Neural progenitor cell (in vitro differentiated cells): ENCODE data around the gene ELP5. TPM values are rescaled to one million over a fixed set of nuclear protein-coding genes. Genes with fewer than 3 reads are reported as not detected.

Source experiments
- DNase-seq: peaks from one replicate; pipeline ENCODE4 v3.0.0-alpha.2; 2016; ENCODE audit warnings: low spot score
- H2AFZ ChIP-seq: fragments of 200-600 bp; sonication (generic); replicated peaks from 2 replicates; pipeline ENCODE4 v1.6.1; 2016; ENCODE audit warnings: antibody characterized with exemption
- H3F3A ChIP-seq: fragments of 200-600 bp; sonication (generic); 2 replicates; pipeline ENCODE4 v1.6.1; 2016; ENCODE audit warnings: antibody characterized with exemption, low read depth
- H3K27ac ChIP-seq: fragments of 200-600 bp; sonication (generic); 2 replicates; pipeline ENCODE4 v1.5.1; 2016; ENCODE audit warnings: mild to moderate bottlenecking
- H3K27me3 ChIP-seq: fragments of 200-600 bp; sonication (generic); 2 replicates; pipeline ENCODE4 v1.6.1; 2016; ENCODE audit warnings: mild to moderate bottlenecking, moderate library complexity
- H3K36me3 ChIP-seq: fragments of 200-600 bp; sonication (generic); 2 replicates; pipeline ENCODE4 v1.5.1; 2016
- H3K4me1 ChIP-seq: fragments of 200-600 bp; sonication (generic); 2 replicates; pipeline ENCODE4 v1.6.1; 2016; ENCODE audit warnings: mixed run types
- H3K4me2 ChIP-seq: fragments of 200-600 bp; sonication (generic); 2 replicates; pipeline ENCODE4 v1.6.1; 2016
- H3K4me3 ChIP-seq: fragments of 200-600 bp; sonication (generic); 2 replicates; pipeline ENCODE4 v1.5.1; 2016
- H3K79me2 ChIP-seq: fragments of 200-600 bp; sonication (generic); 2 replicates; pipeline ENCODE4 v1.6.1; 2016; ENCODE audit warnings: low read depth
- H3K9ac ChIP-seq: fragments of 200-600 bp; sonication (generic); 2 replicates; pipeline ENCODE4 v1.6.1; 2016
- H3K9me3 ChIP-seq: fragments of 200-600 bp; sonication (generic); 2 replicates; pipeline ENCODE4 v1.5.1; 2016; ENCODE audit warnings: low read depth
- H4K20me1 ChIP-seq: fragments of 200-600 bp; sonication (generic); 2 replicates; pipeline ENCODE4 v1.6.1; 2016; ENCODE audit warnings: low read depth
- H3K27ac Mint-ChIP-seq: 3 replicates; pipeline ENCODE4 v1.8.0; 2021; ENCODE audit warnings: mixed read lengths
- H3K27me3 Mint-ChIP-seq: 2 replicates; pipeline ENCODE4 v1.8.0; 2022; ENCODE audit warnings: low read depth, mild to moderate bottlenecking, inconsistent platforms, moderate library complexity, mixed read lengths; ENCODE audit not compliant: insufficient read depth
- H3K36me3 Mint-ChIP-seq: 3 replicates; pipeline ENCODE4 v1.8.0; 2021; ENCODE audit warnings: mixed read lengths
- H3K4me1 Mint-ChIP-seq: 3 replicates; pipeline ENCODE4 v1.8.0; 2021; ENCODE audit warnings: mixed read lengths
- H3K4me3 Mint-ChIP-seq: 3 replicates; pipeline ENCODE4 v1.8.0; 2021; ENCODE audit warnings: mild to moderate bottlenecking, moderate library complexity, mixed read lengths
- H3K9me3 Mint-ChIP-seq: 3 replicates; pipeline ENCODE4 v1.8.0; 2020; ENCODE audit warnings: mixed read lengths
- CTCF ChIP-seq: fragments of 200-600 bp; sonication (generic); IDR thresholded peaks from 2 replicates; pipeline ENCODE4 v1.5.1; 2017; ENCODE audit warnings: antibody characterized with exemption, mild to moderate bottlenecking
- EZH2 ChIP-seq: fragments of 200-600 bp; sonication (generic); IDR thresholded peaks from 2 replicates; pipeline ENCODE4 v1.6.1; 2017; ENCODE audit warnings: antibody characterized with exemption, mild to moderate bottlenecking, moderate library complexity
- EZH2phosphoT487 ChIP-seq: fragments of 200-600 bp; sonication (generic); IDR thresholded peaks from 2 replicates; pipeline ENCODE4 v1.6.1; 2017; ENCODE audit warnings: antibody characterized with exemption
- total RNA-seq: library from RNA; depleted of rRNA; stranded (reverse); fragments of >200 nt; gene quantifications from 2 replicates; pipeline ENCODE4 v1.2.3, GENCODE V29; 2015; ENCODE audit warnings: low replicate concordance

ELP5 gene
- total RNA-seq, 1 donor from 2014 or later: 17.5 TPM

- Histone ChIP-seq H3K9me3 (no peaks in the 10 kb centered on the region), H3K36me3 (no peaks in the 10 kb centered on the region), H3K27me3 (no peaks in the 10 kb centered on the region), H3K27ac (peak overlapping the region; percentile 64), H3K79me2 (peaks cover 76% of the 10 kb centered on the region), H3K9ac (peak overlapping the region; percentile 86), H3K4me2 (peak overlapping the region; percentile 74), H2AFZ (no peak overlapping the region), H4K20me1 (peaks cover 28% of the 10 kb centered on the region), H3K4me3 (peak overlapping the region; percentile 99), H3F3A (peaks cover 73% of the 10 kb centered on the region), H3K4me1 (peaks cover 18% of the 10 kb centered on the region)
- Mint-ChIP-seq H3K9me3 (no peaks in the 10 kb centered on the region), H3K4me3 (peak overlapping the region; percentile 99), H3K27me3 (peaks cover 13% of the 10 kb centered on the region), H3K4me1 (peaks cover 53% of the 10 kb centered on the region), H3K27ac (peak overlapping the region; percentile 94), H3K36me3 (peaks cover 25% of the 10 kb centered on the region)
- peak; percentile 40 for DNase-seq
- TF ChIP-seq EZH2 (no peak), EZH2phosphoT487 (no peak), CTCF (no peak)
Measured at GRCh38 chr17:7238420-7239090, 13.5 kb upstream of the ELP5 start.

GRCh38 chr17:7239091-7240027 is 12.7 kb upstream of the ELP5 start, which contains the start of gene PHF23:
PHF23 (minus strand) TSS chr17:7239457; CDS start chr17:7239279, 178 bp downstream.
- H3K9me3 Mint-ChIP-seq: no peaks in the 10 kb centered on the region
- Histone ChIP-seq H3K9me3 (no peaks in the 10 kb centered on the region), H3F3A (peaks cover 74% of the 10 kb centered on the region), H3K4me2 (peak within 1 kb of the TSS; percentile 83), H3K4me3 (peak within 1 kb of the TSS; percentile 99), H2AFZ (no peak within 1 kb of the TSS), H3K79me2 (peaks cover 69% of the 10 kb centered on the region), H3K4me1 (peaks cover 18% of the 10 kb centered on the region), H3K27me3 (no peaks in the 10 kb centered on the region), H3K9ac (peak within 1 kb of the TSS; percentile 86), H3K27ac (peak within 1 kb of the TSS; percentile 64), H3K36me3 (no peaks in the 10 kb centered on the region), H4K20me1 (peaks cover 28% of the 10 kb centered on the region)
- H3K4me1 Mint-ChIP-seq: peaks cover 50% of the 10 kb centered on the region
- H3K27ac Mint-ChIP-seq: peak within 1 kb of the TSS; percentile 94
- peak within 1 kb of the TSS; percentile 99 for H3K4me3 Mint-ChIP-seq
- peak; percentile 100 for DNase-seq
- peaks cover 10% of the 10 kb centered on the region for H3K27me3 Mint-ChIP-seq
- peaks cover 24% of the 10 kb centered on the region for H3K36me3 Mint-ChIP-seq
- TF ChIP-seq EZH2 (no peak), CTCF (no peak), EZH2phosphoT487 (no peak)

GRCh38 chr17:7240375-7240774 is 11.6 kb upstream of the ELP5 start:
- Mint-ChIP-seq H3K36me3 (peaks cover 28% of the 10 kb centered on the region), H3K9me3 (no peaks in the 10 kb centered on the region), H3K4me1 (peaks cover 45% of the 10 kb centered on the region), H3K27me3 (peaks cover 7% of the 10 kb centered on the region), H3K4me3 (peak overlapping the region; percentile 99), H3K27ac (no peak overlapping the region)
- peaks cover 22% of the 10 kb centered on the region for H4K20me1 ChIP-seq
- TF ChIP-seq CTCF (no peak), EZH2 (no peak), EZH2phosphoT487 (no peak)
- peaks cover 18% of the 10 kb centered on the region for H3K4me1 ChIP-seq
- no peak for DNase-seq
- H3K9me3 ChIP-seq: no peaks in the 10 kb centered on the region
- peaks cover 64% of the 10 kb centered on the region for H3K79me2 ChIP-seq
- no peak overlapping the region for H3K27ac ChIP-seq
- no peaks in the 10 kb centered on the region for H3K27me3 ChIP-seq
- no peak overlapping the region for H3K9ac ChIP-seq
- no peaks in the 10 kb centered on the region for H3K36me3 ChIP-seq
- peaks cover 73% of the 10 kb centered on the region for H3F3A ChIP-seq
- H3K4me2 ChIP-seq: peak overlapping the region; percentile 83
- no peak overlapping the region for H2AFZ ChIP-seq
- peak overlapping the region; percentile 82 for H3K4me3 ChIP-seq
